Brain microvascular endothelial cell (primary cell): ENCODE results near the gene TGM1.

Experiments used
- DNase-seq: peaks from one replicate; pipeline ENCODE4 v3.0.0-alpha.2; 2020
- H3K27ac ChIP-seq: fragments of 250-450 bp; sonication (Bioruptor Pico); 2 replicates; pipeline ENCODE4 v1.5.1; 2020; ENCODE audit warnings: mild to moderate bottlenecking, moderate library complexity
- H3K27me3 ChIP-seq: fragments of 250-450 bp; sonication (Bioruptor Pico); replicated peaks from 2 replicates; pipeline ENCODE4 v1.5.1; 2020; ENCODE audit warnings: mild to moderate bottlenecking
- H3K36me3 ChIP-seq: fragments of 250-450 bp; sonication (Bioruptor Pico); replicated peaks from 2 replicates; pipeline ENCODE4 v1.5.1; 2020; ENCODE audit warnings: mild to moderate bottlenecking
- H3K4me3 ChIP-seq: 2 replicates; pipeline ENCODE4 v1.5.1; 2011; ENCODE audit warnings: low read depth, mild to moderate bottlenecking, control low read depth, low read length, moderate library complexity
- CTCF ChIP-seq: IDR thresholded peaks from 2 replicates; pipeline ENCODE4 v1.5.1; 2011; ENCODE audit warnings: low read depth, mild to moderate bottlenecking, moderate library complexity, low read length, control low read depth, inconsistent platforms; ENCODE audit errors: missing control alignments
- in situ Hi-C: cut with HindIII; loops from 2 replicates; pipeline ENCODE4 v1.10.0; 2017; ENCODE audit warnings: low sequenced_read_pairs, low pct_ligation_motif_present

The TGM1 gene

GRCh38 chr14:24238123-24238522 is 24.9 kb downstream of the TGM1 start:
- no peak for TF ChIP-seq CTCF
- H3K27ac ChIP-seq: no peak overlapping the region
- H3K4me3 ChIP-seq: no peak overlapping the region
- in situ Hi-C loops: no loop called here
- DNase-seq: no peak
- H3K27me3 ChIP-seq: no peaks in the 10 kb centered on the region
- peaks cover 54% of the 10 kb centered on the region for H3K36me3 ChIP-seq

GRCh38 chr14:24237463-24237955 is 25.5 kb downstream of the TGM1 start:
- H3K27me3 ChIP-seq: no peaks in the 10 kb centered on the region
- TF ChIP-seq CTCF: no peak
- no peak overlapping the region for H3K27ac ChIP-seq
- in situ Hi-C loops: no loop called here
- no peak overlapping the region for H3K4me3 ChIP-seq
- H3K36me3 ChIP-seq: peaks cover 54% of the 10 kb centered on the region
- no peak for DNase-seq

GRCh38 chr14:24236689-24237462 is 26.1 kb downstream of the TGM1 start:
- in situ Hi-C loops: no loop called here
- DNase-seq: no peak
- no peak overlapping the region for H3K4me3 ChIP-seq
- TF ChIP-seq CTCF: no peak
- H3K27ac ChIP-seq: no peak overlapping the region
- peaks cover 54% of the 10 kb centered on the region for H3K36me3 ChIP-seq
- H3K27me3 ChIP-seq: no peaks in the 10 kb centered on the region

GRCh38 chr14:24235804-24236688 is 26.9 kb downstream of the TGM1 start:
- TF ChIP-seq CTCF: no peak
- Histone ChIP-seq H3K36me3 (peaks cover 52% of the 10 kb centered on the region), H3K4me3 (no peak overlapping the region), H3K27ac (no peak overlapping the region), H3K27me3 (no peaks in the 10 kb centered on the region)
- no peak for DNase-seq
- in situ Hi-C loops: no loop called here

- no peak overlapping the region for H3K27ac ChIP-seq
Measured at GRCh38 chr14:24234095-24235005, 28.6 kb downstream of the TGM1 start.

More at GRCh38 chr14:24234095-24235005, 28.6 kb downstream of the TGM1 start:
- no peak for TF ChIP-seq CTCF
- H3K27me3 ChIP-seq: no peaks in the 10 kb centered on the region
- in situ Hi-C loops: no loop called here
- no peak overlapping the region for H3K4me3 ChIP-seq
- H3K36me3 ChIP-seq: peaks cover 38% of the 10 kb centered on the region
- DNase-seq: no peak
